ENCODE data around the gene NELFE.

GRCh38 chr6:31927863-31928671 lies 30.7 kb downstream of the NELFE start:
- TF ChIP-seq, protein P1, sequence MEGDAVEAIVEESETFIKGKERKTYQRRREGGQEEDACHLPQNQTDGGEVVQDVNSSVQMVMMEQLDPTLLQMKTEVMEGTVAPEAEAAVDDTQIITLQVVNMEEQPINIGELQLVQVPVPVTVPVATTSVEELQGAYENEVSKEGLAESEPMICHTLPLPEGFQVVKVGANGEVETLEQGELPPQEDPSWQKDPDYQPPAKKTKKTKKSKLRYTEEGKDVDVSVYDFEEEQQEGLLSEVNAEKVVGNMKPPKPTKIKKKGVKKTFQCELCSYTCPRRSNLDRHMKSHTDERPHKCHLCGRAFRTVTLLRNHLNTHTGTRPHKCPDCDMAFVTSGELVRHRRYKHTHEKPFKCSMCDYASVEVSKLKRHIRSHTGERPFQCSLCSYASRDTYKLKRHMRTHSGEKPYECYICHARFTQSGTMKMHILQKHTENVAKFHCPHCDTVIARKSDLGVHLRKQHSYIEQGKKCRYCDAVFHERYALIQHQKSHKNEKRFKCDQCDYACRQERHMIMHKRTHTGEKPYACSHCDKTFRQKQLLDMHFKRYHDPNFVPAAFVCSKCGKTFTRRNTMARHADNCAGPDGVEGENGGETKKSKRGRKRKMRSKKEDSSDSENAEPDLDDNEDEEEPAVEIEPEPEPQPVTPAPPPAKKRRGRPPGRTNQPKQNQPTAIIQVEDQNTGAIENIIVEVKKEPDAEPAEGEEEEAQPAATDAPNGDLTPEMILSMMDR (IDR thresholded peaks at IDR 0.05): no peak
- TF ChIP-seq EZH2 (IDR thresholded peaks at IDR 0.05): no peak

Data from neural progenitor cell (in vitro differentiated cells).